ENCODE results near the gene ADARB1.

The ADARB1 gene

GRCh38 chr21:45176141-45176540 is 101.8 kb downstream of the ADARB1 start:
- no peak for TF ChIP-seq CTCF (IDR thresholded peaks at IDR 0.05)
- no peak for DNase-seq
- Mint-ChIP-seq H3K36me3 (ENCODE audit: low read depth) (peaks cover 16% of the 10 kb centered on the region), H3K27me3 (ENCODE audit: low read depth, poor library complexity) (peaks cover 4% of the 10 kb centered on the region), H3K4me1 (peaks cover 13% of the 10 kb centered on the region), H3K27ac (no peak overlapping the region), H3K4me3 (no peak overlapping the region), H3K9me3 (no peaks in the 10 kb centered on the region)

GRCh38 chr21:45177039-45177438 is 102.7 kb downstream of the ADARB1 start:
- Mint-ChIP-seq H3K27me3 (ENCODE audit: low read depth, poor library complexity) (peaks cover 6% of the 10 kb centered on the region), H3K36me3 (ENCODE audit: low read depth) (peaks cover 16% of the 10 kb centered on the region), H3K9me3 (no peaks in the 10 kb centered on the region), H3K4me1 (peaks cover 14% of the 10 kb centered on the region), H3K4me3 (no peak overlapping the region), H3K27ac (no peak overlapping the region)
- no peak for TF ChIP-seq CTCF (IDR thresholded peaks at IDR 0.05)
- DNase-seq, result no peak

GRCh38 chr21:45178070-45178608 is 103.8 kb downstream of the ADARB1 start:
- no peak for TF ChIP-seq CTCF (IDR thresholded peaks at IDR 0.05)
- H3K4me3 Mint-ChIP-seq, result no peak overlapping the region
- H3K27ac Mint-ChIP-seq, result no peak overlapping the region
- no peaks in the 10 kb centered on the region for H3K9me3 Mint-ChIP-seq
- peaks cover 17% of the 10 kb centered on the region for H3K4me1 Mint-ChIP-seq
- H3K27me3 Mint-ChIP-seq (ENCODE audit: low read depth, poor library complexity), result peaks cover 3% of the 10 kb centered on the region
- H3K36me3 Mint-ChIP-seq (ENCODE audit: low read depth), result peaks cover 16% of the 10 kb centered on the region
- DNase-seq, result no peak

- peaks cover 16% of the 10 kb centered on the region for H3K36me3 Mint-ChIP-seq (ENCODE audit: low read depth)
Measured at GRCh38 chr21:45178971-45179370, 104.6 kb downstream of the ADARB1 start.

GRCh38 chr21:45179568-45180245 is 105.3 kb downstream of the ADARB1 start:
- Mint-ChIP-seq H3K27me3 (ENCODE audit: low read depth, poor library complexity) (peaks cover 3% of the 10 kb centered on the region), H3K36me3 (ENCODE audit: low read depth) (peaks cover 17% of the 10 kb centered on the region), H3K4me1 (peaks cover 17% of the 10 kb centered on the region), H3K27ac (no peak overlapping the region), H3K9me3 (no peaks in the 10 kb centered on the region), H3K4me3 (no peak overlapping the region)
- TF ChIP-seq CTCF (IDR thresholded peaks at IDR 0.05), result no peak
- DNase-seq, result no peak

More at GRCh38 chr21:45178971-45179370, 104.6 kb downstream of the ADARB1 start:
- Mint-ChIP-seq H3K4me1 (peaks cover 17% of the 10 kb centered on the region), H3K27ac (no peak overlapping the region), H3K4me3 (no peak overlapping the region), H3K9me3 (no peaks in the 10 kb centered on the region), H3K27me3 (ENCODE audit: low read depth, poor library complexity) (peaks cover 3% of the 10 kb centered on the region)
- no peak for TF ChIP-seq CTCF (IDR thresholded peaks at IDR 0.05)
- DNase-seq, result no peak

- peaks cover 22% of the 10 kb centered on the region for H3K36me3 Mint-ChIP-seq (ENCODE audit: low read depth)
- H3K27ac Mint-ChIP-seq, result no peak overlapping the region
Measured at GRCh38 chr21:45180246-45180599, 105.8 kb downstream of the ADARB1 start.

More at GRCh38 chr21:45180246-45180599, 105.8 kb downstream of the ADARB1 start:
- H3K9me3 Mint-ChIP-seq, result no peaks in the 10 kb centered on the region
- peaks cover 17% of the 10 kb centered on the region for H3K4me1 Mint-ChIP-seq
- no peak overlapping the region for H3K4me3 Mint-ChIP-seq
- H3K27me3 Mint-ChIP-seq (ENCODE audit: low read depth, poor library complexity), result peaks cover 3% of the 10 kb centered on the region
- no peak for TF ChIP-seq CTCF (IDR thresholded peaks at IDR 0.05)
- no peak for DNase-seq
